HepG2 (cell line): ENCODE measurements around the gene MGMT. TPM values are rescaled to one million over a fixed set of nuclear protein-coding genes. Genes with fewer than 3 reads are reported as not detected.

ENCODE experiments used
- ATAC-seq: fragments of 200-7000 bp; cut with Tn5 transposase; 3 replicates; pipeline ENCODE4 v1.9.1; 2020; ENCODE audit warnings: mild to moderate bottlenecking, moderate library complexity
- BruUV-seq: library from RNA; stranded (reverse); fragments of 400-500 nt; replicated peaks from 2 replicates; lab custom pipeline; 2021; lab: Mats Ljungman, UMichigan
- CTCF ChIA-PET: fragments of 300-600 bp; formaldehyde crosslinking; extraction: SDS; loops from one replicate; lab custom pipeline; 2021; ENCODE audit warnings: low total read pairs, inconsistent platforms, low intra/inter-chr PET ratio; lab: Yijun Ruan, JAX
- POLR2A ChIA-PET: fragments of 350-600 bp; sonication (Branson Sonifier 250); formaldehyde crosslinking; loops from one replicate; lab custom pipeline; 2020; ENCODE audit warnings: antibody characterized with exemption, inconsistent platforms; lab: Yijun Ruan, JAX
- DNase-seq: peaks from one replicate; pipeline ENCODE4 v3.0.0-alpha.2; 2015; ENCODE audit warnings: low spot score
- FAIRE-seq: peaks from 3 replicates; lab custom pipeline; 2011; peaks lifted over from hg19 to GRCh38; lab: Jason Lieb, UNC
- H2AFZ ChIP-seq: one replicate; pipeline ENCODE4 v1.6.1; 2011; ENCODE audit warnings: low read length, inconsistent platforms
- H3K27ac ChIP-seq: fragments of 300-600 bp; 3 replicates; pipeline ENCODE4 v1.8.0; 2011; ENCODE audit warnings: mixed run types, mild to moderate bottlenecking, mixed read lengths, low read length, inconsistent platforms; ENCODE audit not compliant: insufficient read depth; ENCODE audit errors: extremely low read length
- H3K27me3 ChIP-seq, 2 experiments: fragments of 200-600 bp in 1 of 2; 2 replicates in 1 of 2; 3 replicates in 1 of 2; pipeline versions ENCODE4 v1.6.0 to v1.8.0; 2011; ENCODE audit warnings: low read length in 2 of 2, mild to moderate bottlenecking in 2 of 2, moderate library complexity in 2 of 2, inconsistent platforms in 1 of 2; ENCODE audit not compliant: insufficient read depth in 2 of 2, control insufficient read depth in 1 of 2
- H3K36me3 ChIP-seq, 2 experiments: fragments of 200-600 bp in 1 of 2; replicated peaks in 1 of 2; 2 replicates in 1 of 2; 3 replicates in 1 of 2; pipeline versions ENCODE4 v1.5.1 to v1.8.0; 2011; ENCODE audit warnings: low read length in 2 of 2, inconsistent platforms in 1 of 2; ENCODE audit not compliant: insufficient read depth in 2 of 2, control insufficient read depth in 1 of 2
- H3K4me1 ChIP-seq: 2 replicates; pipeline ENCODE4 v1.5.1; 2012; ENCODE audit warnings: low read length, inconsistent platforms; ENCODE audit not compliant: insufficient read depth
- H3K4me2 ChIP-seq: 2 replicates; pipeline ENCODE4 v1.6.0; 2011; ENCODE audit warnings: low read depth, low read length, inconsistent platforms
- H3K4me3 ChIP-seq, 3 experiments: fragments of 200-600 bp in 1 of 3; sonication (generic), shearing (Covaris generic) in 1 of 3; replicated peaks in 1 of 3; 2 replicates each; pipeline ENCODE4 v1.5.1; 2011 to 2016; ENCODE audit warnings: low read length in 3 of 3, inconsistent platforms in 2 of 3, low read depth in 2 of 3, mild to moderate bottlenecking in 2 of 3, control low read depth in 1 of 3, mixed read lengths in 1 of 3; ENCODE audit not compliant: insufficient read depth in 1 of 3
- H3K79me2 ChIP-seq: one replicate; pipeline ENCODE4 v1.6.1; 2011; ENCODE audit warnings: low read length, inconsistent platforms; ENCODE audit not compliant: insufficient read depth
- H3K9ac ChIP-seq: 2 replicates; pipeline ENCODE4 v1.6.0; 2011; ENCODE audit warnings: mild to moderate bottlenecking, low read depth, low read length, inconsistent platforms; ENCODE audit not compliant: insufficient read depth
- H3K9me3 ChIP-seq: 2 replicates; pipeline ENCODE4 v1.5.1; 2012; ENCODE audit warnings: mild to moderate bottlenecking, low read length
- H4K20me1 ChIP-seq: 2 replicates; pipeline ENCODE4 v1.6.0; 2011; ENCODE audit warnings: inconsistent platforms, mild to moderate bottlenecking, low read length, moderate library complexity; ENCODE audit not compliant: insufficient read depth
- MLX ChIP-seq: IDR thresholded peaks from 2 replicates; pipeline ENCODE4 v1.6.1; 2016
- PAXIP1 ChIP-seq: sonication (generic); formaldehyde crosslinking; conservative IDR thresholded peaks from 2 replicates; pipeline ENCODE4 v1.4.0; 2020; ENCODE audit warnings: mild to moderate bottlenecking, missing genetic modification reagents, moderate library complexity
- ZNF280B ChIP-seq: sonication (generic); formaldehyde crosslinking; IDR thresholded peaks from 2 replicates; pipeline ENCODE4 v1.5.0; 2020; ENCODE audit warnings: missing genetic modification reagents, mild to moderate bottlenecking, borderline replicate concordance
- WGBS: methylation state at CpG from one replicate; pipeline ENCODE4 v1.1.6; 2017; ENCODE audit warnings: low lambda C conversion rate; 5-methylcytosine and 5-hydroxymethylcytosine counted together
- in situ Hi-C: cut with HindIII; loops from 2 replicates; pipeline ENCODE4 v1.10.0; 2017; ENCODE audit warnings: low pct_unique_long_range_greater_than_20kb; ENCODE audit not compliant: extremely low pct_ligation_motif_present
- intact Hi-C: fragments of 100-400 bp; cut with micrococcal nuclease; formaldehyde crosslinking; loops from one replicate; pipeline ENCODE4 v1.10.0; 2022; ENCODE audit not compliant: unreplicated experiment
- polyA plus RNA-seq, 8 experiments: library from polyadenylated mRNA; depleted of rRNA in 3 of 8; stranded (reverse) in 7 of 8; unstranded in 1 of 8; fragments of >200 nt; fragmentation: Illumina TruSeq in 4 of 8; extraction: Trizol in 4 of 8; gene quantifications; 2 replicates each; pipeline versions ENCODE4 v1.2.1 to v1.2.3, GENCODE V29; 2011 to 2016; ENCODE audit warnings: low read depth in 4 of 8, missing spikeins in 1 of 8, mixed read lengths in 1 of 8; ENCODE audit not compliant: insufficient read depth in 1 of 8
- total RNA-seq, 5 experiments: library from RNA; depleted of rRNA; stranded (reverse); fragments of >200 nt; fragmentation: Illumina TruSeq; extraction: Trizol; gene quantifications; 2 replicates each; pipeline ENCODE4 v1.2.3, GENCODE V29; 2016; ENCODE audit warnings: low read depth in 1 of 5
- TF ChIP-seq, protein P1 (sequence below): sonication (generic); formaldehyde crosslinking; IDR thresholded peaks from 2 replicates; pipeline ENCODE4 v1.4.0; 2020; ENCODE audit warnings: missing genetic modification reagents

MGMT gene
- total and polyA plus RNA-seq, 2 of the 13 experiments (the other 11 are each of a cell fraction or from before 2014, with no cell fraction given) = 12.0 to 19.5 TPM

GRCh38 chr10:129730993-129731325 is 263.9 kb downstream of the MGMT start:
- BruUV-seq = no TSS peak
- no peaks in the 10 kb centered on the region for H4K20me1 ChIP-seq
- H3K27ac ChIP-seq = no peak overlapping the region
- no peak overlapping the region for H3K4me2 ChIP-seq
- ChIA-PET POLR2A (no interaction called here), CTCF (no interaction called here)
- TF ChIP-seq PAXIP1 (CRISPR knock-in tag) (no peak), MLX (CRISPR knock-in tag) (no peak), ZNF280B (no peak)
- TF ChIP-seq, protein P1, sequence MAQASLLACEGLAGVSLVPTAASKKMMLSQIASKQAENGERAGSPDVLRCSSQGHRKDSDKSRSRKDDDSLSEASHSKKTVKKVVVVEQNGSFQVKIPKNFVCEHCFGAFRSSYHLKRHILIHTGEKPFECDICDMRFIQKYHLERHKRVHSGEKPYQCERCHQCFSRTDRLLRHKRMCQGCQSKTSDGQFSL = no peak
- in situ Hi-C loops (no loop called here), intact Hi-C loops (no loop called here)
- no peaks in the 10 kb centered on the region for H3K79me2 ChIP-seq
- H3K4me3 ChIP-seq = no peak overlapping the region
- ATAC-seq = no peak
- no peaks in the 10 kb centered on the region for H3K4me1 ChIP-seq
- H3K9ac ChIP-seq = no peak overlapping the region
- no peak overlapping the region for H2AFZ ChIP-seq
- no peak for DNase-seq
- H3K9me3 ChIP-seq = peaks cover 36% of the 10 kb centered on the region; the same call in 1 of the 2 replicates
- WGBS = 55% methylated on average over 5 of the region's 10 CpGs
- H3K27me3 ChIP-seq = no peaks in the 10 kb centered on the region
- H3K36me3 ChIP-seq = no peaks in the 10 kb centered on the region
- no peak for FAIRE-seq
